Endodermal cell (in vitro differentiated cells): Measurements from ENCODE around the gene TP53INP2. TPM values are rescaled to one million over a fixed set of nuclear protein-coding genes. Genes with fewer than 3 reads are reported as not detected.
A peak's percentile ranks its signal among the peaks of the same experiment; 100 is the strongest.

ENCODE experiments used
- DNase-seq: peaks from one replicate; pipeline ENCODE4 v3.0.0-alpha.2; 2017
- H3K27ac ChIP-seq: 2 replicates; pipeline ENCODE4 v1.5.1; 2013; ENCODE audit warnings: mild to moderate bottlenecking, low read depth, low read length, moderate library complexity
- H3K27me3 ChIP-seq: 2 replicates; pipeline ENCODE4 v1.6.1; 2013; ENCODE audit warnings: mild to moderate bottlenecking, low read length, moderate library complexity; ENCODE audit not compliant: insufficient read depth, control insufficient read depth, poor library complexity, severe bottlenecking
- H3K36me3 ChIP-seq: 2 replicates; pipeline ENCODE4 v1.7.0; 2013; ENCODE audit warnings: mild to moderate bottlenecking, low read length, moderate library complexity; ENCODE audit not compliant: control insufficient read depth, insufficient read depth
- H3K4me1 ChIP-seq: one replicate; pipeline ENCODE4 v1.7.0; 2013; ENCODE audit warnings: low read length; ENCODE audit not compliant: control insufficient read depth, insufficient read depth
- H3K4me3 ChIP-seq: 2 replicates; pipeline ENCODE4 v1.5.1; 2013; ENCODE audit warnings: mild to moderate bottlenecking, low read length, moderate library complexity
- H3K9ac ChIP-seq: 2 replicates; pipeline ENCODE4 v1.6.1; 2013; ENCODE audit warnings: mild to moderate bottlenecking, low read length, moderate library complexity; ENCODE audit not compliant: poor library complexity, severe bottlenecking; ENCODE audit errors: extremely low read depth
- H3K9me3 ChIP-seq: 2 replicates; pipeline ENCODE4 v1.6.1; 2013; ENCODE audit warnings: mild to moderate bottlenecking, low read length, moderate library complexity; ENCODE audit not compliant: control insufficient read depth
- H3K27ac Mint-ChIP-seq: 2 replicates; pipeline ENCODE4 v1.8.0; 2020; ENCODE audit warnings: mixed read lengths
- H3K27me3 Mint-ChIP-seq: 2 replicates; pipeline ENCODE4 v1.8.0; 2021; ENCODE audit warnings: mild to moderate bottlenecking, mixed read lengths; ENCODE audit not compliant: insufficient read depth
- H3K36me3 Mint-ChIP-seq: 2 replicates; pipeline ENCODE4 v1.8.0; 2020; ENCODE audit warnings: low read depth, mixed read lengths
- H3K4me1 Mint-ChIP-seq: 2 replicates; pipeline ENCODE4 v1.8.0; 2020; ENCODE audit warnings: mixed read lengths
- H3K4me3 Mint-ChIP-seq: 2 replicates; pipeline ENCODE4 v1.8.0; 2020; ENCODE audit warnings: mild to moderate bottlenecking, moderate library complexity, mixed read lengths
- H3K9me3 Mint-ChIP-seq: 2 replicates; pipeline ENCODE4 v1.8.0; 2020; ENCODE audit warnings: mild to moderate bottlenecking, mixed read lengths
- CTCF ChIP-seq: fragments of 200-600 bp; sonication (generic); conservative IDR thresholded peaks from 2 replicates; pipeline ENCODE4 v1.5.0; 2021; ENCODE audit warnings: antibody characterized with exemption, mild to moderate bottlenecking
- WGBS, 2 experiments: methylation state at CpG; one replicate each; pipeline versions ENCODE4 v1.1.5 to v1.1.7; 2013; ENCODE audit warnings: missing lambda C conversion rate in 2 of 2, mixed read lengths in 1 of 2; ENCODE audit not compliant: insufficient coverage in 1 of 2, insufficient read length in 1 of 2; 5-methylcytosine and 5-hydroxymethylcytosine counted together
- total RNA-seq, 2 donors: library from RNA; stranded (reverse); fragmentation: NEBNext Ultra II Directional in 1 of 2; extraction: Animal tissue kit (Norgen Biotek cat#: 25700) in 1 of 2; gene quantifications; 2 replicates in 1 of 2; 3 replicates in 1 of 2; pipeline ENCODE4 v1.2.1, GENCODE V29; 2021

Gene TP53INP2
- total RNA-seq, 2 donors from 2014 or later = 7.0 to 20.2 TPM

GRCh38 chr20:34710568-34710839, 6.4 kb downstream of the TP53INP2 start:
- Mint-ChIP-seq H3K4me1 (peaks cover 10% of the 10 kb centered on the region), H3K27ac (no peak overlapping the region), H3K36me3 (peaks cover 27% of the 10 kb centered on the region), H3K27me3 (peaks cover 42% of the 10 kb centered on the region), H3K4me3 (peak overlapping the region; percentile 67), H3K9me3 (no peaks in the 10 kb centered on the region)
- DNase-seq = no peak
- Histone ChIP-seq H3K9me3 (no peaks in the 10 kb centered on the region), H3K36me3 (peaks cover 24% of the 10 kb centered on the region), H3K4me1 (no peaks in the 10 kb centered on the region), H3K27ac (no peak overlapping the region), H3K27me3 (peaks cover 16% of the 10 kb centered on the region), H3K9ac (no peak overlapping the region), H3K4me3 (peak overlapping the region; percentile 76)
- no peak for TF ChIP-seq CTCF

GRCh38 chr20:34710861-34711574, 6.9 kb downstream of the TP53INP2 start:
- WGBS, 2 experiments = 90 to 91% methylated on average over 5 to 9 of the region's 9 CpGs
- no peaks in the 10 kb centered on the region for H3K4me1 ChIP-seq
- DNase-seq = no peak
- Mint-ChIP-seq H3K9me3 (no peaks in the 10 kb centered on the region), H3K27ac (no peak overlapping the region), H3K4me3 (peak overlapping the region; percentile 67), H3K36me3 (peaks cover 30% of the 10 kb centered on the region), H3K4me1 (peaks cover 8% of the 10 kb centered on the region), H3K27me3 (peaks cover 42% of the 10 kb centered on the region)
- H3K27me3 ChIP-seq = peaks cover 16% of the 10 kb centered on the region
- no peak overlapping the region for H3K27ac ChIP-seq
- peaks cover 27% of the 10 kb centered on the region for H3K36me3 ChIP-seq
- H3K9me3 ChIP-seq = no peaks in the 10 kb centered on the region
- no peak overlapping the region for H3K9ac ChIP-seq
- TF ChIP-seq CTCF = no peak
- no peak overlapping the region for H3K4me3 ChIP-seq

GRCh38 chr20:34711813-34712430, 7.8 kb downstream of the TP53INP2 start:
- Mint-ChIP-seq H3K9me3 (no peaks in the 10 kb centered on the region), H3K27me3 (peaks cover 39% of the 10 kb centered on the region), H3K4me1 (peaks cover 8% of the 10 kb centered on the region), H3K27ac (no peak overlapping the region), H3K4me3 (no peak overlapping the region), H3K36me3 (peaks cover 34% of the 10 kb centered on the region)
- DNase-seq = no peak
- no peaks in the 10 kb centered on the region for H3K9me3 ChIP-seq
- TF ChIP-seq CTCF = no peak
- H3K27me3 ChIP-seq = peaks cover 16% of the 10 kb centered on the region
- H3K4me1 ChIP-seq = no peaks in the 10 kb centered on the region
- no peak overlapping the region for H3K9ac ChIP-seq
- WGBS, 2 experiments = 100% methylated on average over 2 to 3 of the region's 3 CpGs
- no peak overlapping the region for H3K4me3 ChIP-seq
- H3K27ac ChIP-seq = no peak overlapping the region
- peaks cover 27% of the 10 kb centered on the region for H3K36me3 ChIP-seq
